NCI-H446 treated with DMSO at 0.1 percent for 48 hours (cell line): ENCODE measurements around the gene HEMK1.
A peak's percentile ranks its signal among the peaks of the same experiment; 100 is the strongest.

Source experiments
- DNase-seq: peaks from one replicate; lab custom pipeline; 2025; lab: John Stamatoyannopoulos, UW

The HEMK1 gene

GRCh38 chr3:50616003-50616769, 46.9 kb downstream of the HEMK1 start:
- DNase-seq, result peak; percentile 56

- peak; percentile 50 for DNase-seq
These were observed 47.4 kb downstream of the HEMK1 start for GRCh38 chr3:50616770-50617095.

GRCh38 chr3:50617096-50617791, 47.9 kb downstream of the HEMK1 start, which contains the start of gene MAPKAPK3:
TSS of gene MAPKAPK3 (plus strand) at chr3:50617151. CDS start at chr3:50617566, 415 bp downstream.
- no peak for DNase-seq

GRCh38 chr3:50617911-50618481, 48.7 kb downstream of the HEMK1 start:
- DNase-seq, result no peak

GRCh38 chr3:50620420-50620819, 51.1 kb downstream of the HEMK1 start:
- no peak for DNase-seq

- DNase-seq, result no peak
These were observed 51.5 kb downstream of the HEMK1 start for GRCh38 chr3:50620820-50621219.

- DNase-seq, result no peak
These were observed 53.6 kb downstream of the HEMK1 start for GRCh38 chr3:50622881-50623280.

- DNase-seq, result no peak
These were observed 54.6 kb downstream of the HEMK1 start for GRCh38 chr3:50623840-50624474.

GRCh38 chr3:50624634-50625033, 55.3 kb downstream of the HEMK1 start:
- DNase-seq, result no peak

GRCh38 chr3:50625231-50626182, 56.2 kb downstream of the HEMK1 start:
- no peak for DNase-seq

GRCh38 chr3:50626401-50626800, 57.1 kb downstream of the HEMK1 start:
- no peak for DNase-seq

- DNase-seq, result no peak
These were observed 58.2 kb downstream of the HEMK1 start for GRCh38 chr3:50627407-50628051.

GRCh38 chr3:50628601-50629000, 59.3 kb downstream of the HEMK1 start:
- no peak for DNase-seq

- DNase-seq, result no peak
These were observed 61.1 kb downstream of the HEMK1 start for GRCh38 chr3:50630394-50630793.

- DNase-seq, result no peak
These were observed 61.6 kb downstream of the HEMK1 start for GRCh38 chr3:50630877-50631276.

- DNase-seq, result no peak
These were observed 63.1 kb downstream of the HEMK1 start for GRCh38 chr3:50632450-50632849.

- no peak for DNase-seq
These were observed 64.0 kb downstream of the HEMK1 start for GRCh38 chr3:50633230-50633790.

- no peak for DNase-seq
These were observed 65.7 kb downstream of the HEMK1 start for GRCh38 chr3:50635066-50635465.

- no peak for DNase-seq
These were observed 67.7 kb downstream of the HEMK1 start for GRCh38 chr3:50637011-50637410.

- DNase-seq, result no peak
These were observed 68.6 kb downstream of the HEMK1 start for GRCh38 chr3:50637945-50638344.

- DNase-seq, result no peak
These were observed 69.8 kb downstream of the HEMK1 start for GRCh38 chr3:50639055-50639494.
